Measurements from ENCODE around the gene CDC73. TPM values are rescaled to one million over a fixed set of nuclear protein-coding genes. Genes with fewer than 3 reads are reported as not detected.
A peak's percentile ranks its signal among the peaks of the same experiment; 100 is the strongest.

Gene CDC73
- total and polyA plus RNA-seq, 10 of the 15 experiments (the other 5 are each of a cell fraction or from before 2014, with no cell fraction given) = 10.6 to 43.4 (median 21.7) TPM

- TF ChIP-seq CBX5 (IDR thresholded peaks at IDR 0.05; ENCODE audit: low read depth) (0 out of 2 replicates have a peak, but pooled peaks have one; percentile 50), ATF2 (IDR thresholded peaks at IDR 0.05; ENCODE audit: low read length) (no peak), CREB1 (IDR thresholded peaks at IDR 0.05; ENCODE audit: low read depth) (0 out of 2 replicates have a peak, but pooled peaks have one; percentile 28), POLR2A (IDR thresholded peaks at IDR 0.05; ENCODE audit: low read depth, low read length) (peak; percentile 86), BRCA1 (IDR thresholded peaks at IDR 0.05; ENCODE audit: low read depth, low read length) (no peak), NR2F1 (conservative IDR thresholded peaks at IDR 0.05) (peak; percentile 91), POLR2AphosphoS5 (IDR thresholded peaks at IDR 0.05; ENCODE audit: low read length) (peak; percentile 63; the same call in 1 of the 2 replicates)
These were observed 16.7 kb upstream of the CDC73 start, which contains the start of gene GLRX2 (continued) for GRCh38 chr1:193104907-193105820.

GRCh38 chr1:193105821-193106177, 16.0 kb upstream of the CDC73 start:
- H3K36me3 ChIP-seq (ENCODE audit: control insufficient read depth in 2 of 2, insufficient read depth in 2 of 2, low read length in 1 of 2) = no peaks in the 10 kb centered on the region
- H2AFZ ChIP-seq (ENCODE audit: control insufficient read depth, low read depth, low read length) = peak overlapping the region; percentile 96
- H3K27me3 ChIP-seq (replicated peaks in 1 of 2; ENCODE audit: control insufficient read depth in 2 of 2, insufficient read depth in 2 of 2, low read length in 1 of 2) = no peaks in the 10 kb centered on the region
- ChIA-PET POLR2A (interaction anchor here (1.0 to 3.2 kb wide), 3 partner anchors 15 to 47 kb away, joined by 3 to 26 read pairs (median 6); partner anchors contain the start of genes CDC73, RO60 and UCHL5), SMC1A (ENCODE audit: uncharacterized antibody, unreplicated experiment) (interaction anchor here (1.6 kb wide), 1 partner anchor 18 kb away, joined by 3 read pairs; no protein-coding TSS in a partner anchor), CTCF (interaction anchor here (1.3 to 3.1 kb wide), 5 partner anchors 17 to 86 kb away, joined by 3 to 12 read pairs (median 5); partner anchors contain the start of genes RO60 and UCHL5), RAD21 (ENCODE audit: unreplicated experiment) (interaction anchor here (1.2 to 2.3 kb wide), 5 partner anchors 15 to 48 kb away, joined by 3 to 14 read pairs (median 7); partner anchors contain the start of gene CDC73)
- TF ChIP-seq DPF2 (IDR thresholded peaks at IDR 0.05) (no peak), CTCF (IDR thresholded peaks at IDR 0.05 in 2 of 3, conservative IDR thresholded peaks at IDR 0.05 in 1 of 3; ENCODE audit: control insufficient read depth in 2 of 3, extremely low read depth in 1 of 3, insufficient read depth in 1 of 3, low read depth in 3 of 3, low read length in 3 of 3) (no peak), ZNF217 (IDR thresholded peaks at IDR 0.05) (no peak), IRF4 (IDR thresholded peaks at IDR 0.05; ENCODE audit: low read depth, low read length) (no peak), ZNF274 (IDR thresholded peaks at IDR 0.05; ENCODE audit: insufficient read depth, insufficient read length) (no peak), ZNF207 (IDR thresholded peaks at IDR 0.05; ENCODE audit: borderline replicate concordance) (no peak), JUNB (IDR thresholded peaks at IDR 0.05) (no peak), NR2C2 (IDR thresholded peaks at IDR 0.05; ENCODE audit: borderline replicate concordance, control insufficient read depth, insufficient read length, low read depth) (no peak)
- H4K20me1 ChIP-seq (ENCODE audit: control insufficient read depth, insufficient read depth) = no peaks in the 10 kb centered on the region
- FAIRE-seq (no peak), DNase-seq (ENCODE audit: low read depth, low spot score) (no peak), ATAC-seq (no peak)
- 38% methylated on average over 4 of the region's 4 CpGs for WGBS (ENCODE audit: insufficient coverage, insufficient replicate concordance, low lambda C conversion rate, missing lambda C conversion rate)
- in situ Hi-C loops (cut with MboI) = no loop called here
- peak overlapping the region; percentile 75 for H3K4me2 ChIP-seq (ENCODE audit: control insufficient read depth, insufficient read depth)
- peak overlapping the region; percentile 87; the same call in 1 of the 2 replicates for H3K4me3 ChIP-seq
- no peaks in the 10 kb centered on the region for H3K4me1 ChIP-seq (ENCODE audit: control insufficient read depth, insufficient read depth, low read length)
- peaks cover 18% of the 10 kb centered on the region for H3K79me2 ChIP-seq (ENCODE audit: control insufficient read depth, insufficient read depth, low read length)
- H3K9ac ChIP-seq (ENCODE audit: control insufficient read depth, insufficient read depth, low read length) = peak overlapping the region; percentile 64
- no peaks in the 10 kb centered on the region for H3K9me3 ChIP-seq (replicated peaks; ENCODE audit: control insufficient read depth, insufficient read depth, low read length)
- peak overlapping the region; percentile 58; the same call in 1 of the 2 replicates for H3K27ac ChIP-seq (ENCODE audit: control insufficient read depth, insufficient read depth)
- BruUV-seq (replicated peaks) = no TSS peak
- intact Hi-C loops (cut with micrococcal nuclease; ENCODE audit: unreplicated experiment) = loop anchor here (1.0 to 5.0 kb wide), 3 partner anchors 17 to 48 kb away; partner anchors contain the start of genes CDC73, RO60 and UCHL5
